ENCODE measurements around the gene DCDC2.

GRCh38 chr6:24147511-24148153 is 210.2 kb downstream of the DCDC2 start:
- no peak for TF ChIP-seq FOXP2 (optimal IDR thresholded peaks at IDR 0.05; ENCODE audit: borderline replicate concordance, extremely low read depth, extremely low read length, insufficient read depth)
- TF ChIP-seq POLR2AphosphoS5 (IDR thresholded peaks at IDR 0.05; ENCODE audit: low read depth, low read length): no peak
- TF ChIP-seq TAF1 (IDR thresholded peaks at IDR 0.05; ENCODE audit: borderline replicate concordance, insufficient read depth, low read length): no peak
- TF ChIP-seq SIN3A (IDR thresholded peaks at IDR 0.05; ENCODE audit: borderline replicate concordance, insufficient read depth, low read length): no peak

Data from PFSK-1 (cell line).